HG03460 (cell line): Measurements from ENCODE around the gene MED1.

Source experiments
- ATAC-seq: cut with Tn5 transposase; IDR thresholded peaks from one replicate; pipeline ENCODE4 v1.9.1; 2021; ENCODE audit not compliant: unreplicated experiment

MED1 gene

GRCh38 chr17:39364236-39365025 is 86.6 kb downstream of the MED1 start:
- ATAC-seq, result no peak

GRCh38 chr17:39361064-39361463 is 90.0 kb downstream of the MED1 start:
- no peak for ATAC-seq

GRCh38 chr17:39360537-39360936 is 90.5 kb downstream of the MED1 start:
- ATAC-seq, result no peak

DNA sequence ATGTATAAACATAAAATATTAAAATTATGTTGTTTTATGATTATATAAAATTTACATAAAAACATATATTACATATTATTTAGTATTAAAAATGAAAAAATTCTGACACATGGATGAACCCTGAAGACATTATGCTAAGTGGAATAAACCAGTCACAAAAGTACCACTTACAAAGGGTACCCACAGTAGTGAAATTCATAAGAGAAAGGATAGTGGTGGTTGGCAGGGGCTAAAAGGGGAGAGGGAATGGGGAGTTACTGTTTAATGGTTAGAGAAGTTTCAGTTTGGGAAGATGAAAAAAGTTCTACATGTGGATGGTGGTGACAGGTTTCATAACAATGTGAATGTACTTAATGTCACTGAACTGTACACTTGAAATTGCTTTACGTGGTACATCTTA is 91.1 kb downstream of the MED1 start:
- no peak for ATAC-seq

DNA sequence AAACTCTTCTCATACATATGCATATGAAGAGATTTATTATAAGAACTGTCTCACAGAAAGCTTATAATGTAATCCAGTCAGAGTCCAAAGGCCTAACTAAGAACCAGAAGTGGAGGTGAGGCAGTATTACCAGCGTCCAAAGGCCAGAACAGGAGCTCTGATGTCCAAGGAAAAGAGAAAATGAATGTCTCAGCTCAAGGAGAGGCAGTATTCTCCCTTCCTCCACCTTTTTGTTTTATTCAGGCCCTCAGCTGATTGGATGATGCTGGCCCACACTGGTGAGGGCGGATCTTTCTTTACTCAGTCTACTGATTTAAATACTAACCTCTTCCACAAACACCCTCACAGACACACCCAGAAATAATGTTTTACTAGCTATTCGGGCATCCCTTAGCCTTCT is 93.1 kb downstream of the MED1 start:
- ATAC-seq, result no peak

- no peak for ATAC-seq
Observed at GRCh38 chr17:39357488-39357887, 93.6 kb downstream of the MED1 start.
